Activated CD8-positive, alpha-beta memory T cell treated with anti-CD3 and anti-CD28 coated beads for 1 hour (primary cell): ENCODE results near the gene HPCAL1.
"Not testable (repeated sequence)": the region's sequence is repeated elsewhere in the genome, so short reads cannot be mapped to it uniquely, and the experiment has no call there.

Source experiments
- DNase-seq, 2 donors: peaks; one replicate each; pipeline ENCODE4 v3.0.0-alpha.2; 2020; ENCODE audit warnings: low read depth in 1 of 2; ENCODE audit errors: extremely low read depth in 1 of 2

The HPCAL1 gene

GRCh38 chr2:10283106-10284062 lies 19.3 kb upstream of the HPCAL1 start:
- no peak for DNase-seq

- DNase-seq, result no peak
Measured at GRCh38 chr2:10284108-10284870, 18.4 kb upstream of the HPCAL1 start.

- no peak for DNase-seq
Measured at GRCh38 chr2:10285191-10285555, 17.5 kb upstream of the HPCAL1 start.

GRCh38 chr2:10285556-10286198 lies 17.0 kb upstream of the HPCAL1 start:
- no peak for DNase-seq

GRCh38 chr2:10286216-10287037 lies 16.3 kb upstream of the HPCAL1 start:
- no peak for DNase-seq

- DNase-seq, result no peak
Measured at GRCh38 chr2:10287761-10288160, 14.9 kb upstream of the HPCAL1 start.

GRCh38 chr2:10288606-10289005 lies 14.1 kb upstream of the HPCAL1 start:
- DNase-seq, result no peak

GRCh38 chr2:10289352-10289751 lies 13.4 kb upstream of the HPCAL1 start:
- DNase-seq, result no peak

- no peak for DNase-seq
Measured at GRCh38 chr2:10289891-10290290, 12.8 kb upstream of the HPCAL1 start.

- not testable (repeated sequence) for DNase-seq
Measured at GRCh38 chr2:10291376-10291775, 11.3 kb upstream of the HPCAL1 start.

GRCh38 chr2:10292033-10292432 lies 10.7 kb upstream of the HPCAL1 start:
- DNase-seq, result no peak

GRCh38 chr2:10293603-10294002 lies 9.1 kb upstream of the HPCAL1 start:
- DNase-seq, result no peak

GRCh38 chr2:10294077-10294476 lies 8.6 kb upstream of the HPCAL1 start:
- no peak for DNase-seq

GRCh38 chr2:10295649-10296048 lies 7.1 kb upstream of the HPCAL1 start:
- DNase-seq, result not testable (repeated sequence)

- no peak for DNase-seq
Measured at GRCh38 chr2:10296142-10296541, 6.6 kb upstream of the HPCAL1 start.

GRCh38 chr2:10297191-10297830 lies 5.4 kb upstream of the HPCAL1 start:
- DNase-seq, result no peak

GRCh38 chr2:10297959-10298531 lies 4.7 kb upstream of the HPCAL1 start:
- DNase-seq, result peak; percentile 24 to 50

- DNase-seq, result not testable (repeated sequence)
Measured at GRCh38 chr2:10298777-10299176, 3.9 kb upstream of the HPCAL1 start.

GRCh38 chr2:10300328-10300920 lies 2.3 kb upstream of the HPCAL1 start:
- no peak for DNase-seq
